HEK293 (cell line): ENCODE results near the gene GALNTL6.

Experiments used
- CTCF ChIA-PET: fragments of 350-600 bp; formaldehyde crosslinking; extraction: SDS; loops from one replicate; lab custom pipeline; 2021; ENCODE audit warnings: antibody characterized with exemption; lab: Yijun Ruan, JAX
- POLR2A ChIA-PET: fragments of 300-600 bp; formaldehyde crosslinking; extraction: SDS; loops from one replicate; lab custom pipeline; 2020; ENCODE audit warnings: antibody characterized with exemption, inconsistent platforms; lab: Yijun Ruan, JAX
- H3K27ac ChIP-seq: fragments of 200-500 bp; sonication (Bioruptor generic); 2 replicates; pipeline ENCODE4 v1.5.1; 2014; ENCODE audit warnings: low read depth, low read length, control low read depth, inconsistent platforms; ENCODE audit errors: extremely low read depth
- H3K36me3 ChIP-seq, 2 experiments: fragments of 200-500 bp in 1 of 2; sonication (Bioruptor generic) in 1 of 2; 1 replicate in 1 of 2; 2 replicates in 1 of 2; pipeline ENCODE4 v1.5.1; 2014 to 2017; ENCODE audit warnings: inconsistent platforms in 2 of 2, low read length in 2 of 2; ENCODE audit not compliant: control insufficient read depth in 2 of 2, insufficient read depth in 1 of 2
- H3K4me1 ChIP-seq: fragments of 200-500 bp; sonication (Bioruptor generic); 2 replicates; pipeline ENCODE4 v1.5.1; 2014; ENCODE audit warnings: mild to moderate bottlenecking, low read length, inconsistent platforms; ENCODE audit not compliant: control insufficient read depth, insufficient read depth
- H3K4me3 ChIP-seq: 2 replicates; pipeline ENCODE4 v1.5.1; 2011; ENCODE audit warnings: low read depth, mild to moderate bottlenecking, control low read depth, low read length, moderate library complexity
- H3K9me3 ChIP-seq: fragments of 200-500 bp; sonication (Bioruptor generic); 2 replicates; pipeline ENCODE4 v1.5.1; 2014; ENCODE audit warnings: low read depth, low read length, inconsistent platforms; ENCODE audit not compliant: control insufficient read depth, insufficient read depth
- AEBP2 ChIP-seq: fragments of 450-650 bp; formaldehyde crosslinking; IDR thresholded peaks from 2 replicates; pipeline ENCODE4 v1.5.1; 2016; ENCODE audit warnings: missing biosample characterization, missing genetic modification characterization, borderline replicate concordance
- EGR2 ChIP-seq: fragments of 450-650 bp; formaldehyde crosslinking; IDR thresholded peaks from 2 replicates; pipeline ENCODE4 v1.5.1; 2016; ENCODE audit warnings: low read depth, missing biosample characterization, missing genetic modification characterization
- GLIS2 ChIP-seq: fragments of 450-650 bp; formaldehyde crosslinking; IDR thresholded peaks from 2 replicates; pipeline ENCODE4 v1.5.1; 2016; ENCODE audit warnings: missing biosample characterization, missing genetic modification characterization
- HIC1 ChIP-seq: fragments of 450-650 bp; formaldehyde crosslinking; IDR thresholded peaks from 2 replicates; pipeline ENCODE4 v1.5.1; 2016; ENCODE audit warnings: missing biosample characterization, missing genetic modification characterization
- HOXC10 ChIP-seq: sonication (generic); formaldehyde crosslinking; IDR thresholded peaks from 2 replicates; pipeline ENCODE4 v1.8.1; 2023; ENCODE audit warnings: mild to moderate bottlenecking, missing genetic modification reagents
- KLF17 ChIP-seq: fragments of 450-650 bp; formaldehyde crosslinking; IDR thresholded peaks from 2 replicates; pipeline ENCODE4 v1.5.1; 2016; ENCODE audit warnings: missing biosample characterization, missing genetic modification characterization
- MZF1 ChIP-seq: fragments of 450-650 bp; formaldehyde crosslinking; IDR thresholded peaks from 2 replicates; pipeline ENCODE4 v1.5.1; 2017; ENCODE audit warnings: missing biosample characterization, missing genetic modification characterization, borderline replicate concordance
- ZNF114 ChIP-seq: fragments of 450-650 bp; formaldehyde crosslinking; IDR thresholded peaks from 2 replicates; pipeline ENCODE4 v1.5.0; 2017; ENCODE audit warnings: missing biosample characterization, missing genetic modification characterization
- ZNF148 ChIP-seq: fragments of 450-650 bp; formaldehyde crosslinking; IDR thresholded peaks from 2 replicates; pipeline ENCODE4 v1.5.0; 2017; ENCODE audit warnings: missing biosample characterization, missing genetic modification characterization, borderline replicate concordance
- ZNF184 ChIP-seq: fragments of 450-650 bp; IDR thresholded peaks from 2 replicates; pipeline ENCODE4 v1.5.1; 2018; ENCODE audit warnings: missing biosample characterization, mild to moderate bottlenecking, missing genetic modification characterization
- ZNF211 ChIP-seq: fragments of 450-650 bp; formaldehyde crosslinking; IDR thresholded peaks from 2 replicates; pipeline ENCODE4 v1.5.1; 2016; ENCODE audit warnings: low read depth, missing biosample characterization, missing genetic modification characterization
- ZNF488 ChIP-seq: fragments of 450-650 bp; formaldehyde crosslinking; IDR thresholded peaks from 2 replicates; pipeline ENCODE4 v1.5.1; 2016; ENCODE audit warnings: missing biosample characterization, missing genetic modification characterization
- ZNF510 ChIP-seq: fragments of 450-650 bp; formaldehyde crosslinking; IDR thresholded peaks from 2 replicates; pipeline ENCODE4 v1.5.1; 2018; ENCODE audit warnings: mild to moderate bottlenecking, missing genetic modification characterization, missing biosample characterization; ENCODE audit not compliant: insufficient replicate concordance
- ZNF518A ChIP-seq: fragments of 450-650 bp; formaldehyde crosslinking; conservative IDR thresholded peaks from 2 replicates; pipeline ENCODE4 v1.5.1; 2016; ENCODE audit warnings: low read depth, missing biosample characterization, missing genetic modification characterization
- ZNF521 ChIP-seq: fragments of 450-650 bp; formaldehyde crosslinking; IDR thresholded peaks from 2 replicates; pipeline ENCODE4 v1.5.1; 2017; ENCODE audit warnings: missing biosample characterization, mild to moderate bottlenecking, missing genetic modification characterization
- ZNF549 ChIP-seq: fragments of 450-650 bp; IDR thresholded peaks from 2 replicates; pipeline ENCODE4 v1.5.1; 2018; ENCODE audit warnings: missing biosample characterization, missing genetic modification characterization, mild to moderate bottlenecking, inconsistent platforms, moderate library complexity
- ZNF610 ChIP-seq: fragments of 450-650 bp; formaldehyde crosslinking; IDR thresholded peaks from 2 replicates; pipeline ENCODE4 v1.5.1; 2016; ENCODE audit warnings: missing biosample characterization, missing genetic modification characterization, borderline replicate concordance
- ZSCAN30 ChIP-seq: fragments of 450-650 bp; IDR thresholded peaks from 2 replicates; pipeline ENCODE4 v1.5.1; 2018; ENCODE audit warnings: missing biosample characterization, mild to moderate bottlenecking, missing genetic modification characterization, moderate library complexity

The GALNTL6 gene

GRCh38 chr4:172631832-172632231, 818.6 kb downstream of the GALNTL6 start (continued):
- TF ChIP-seq ZNF211 (tag by site-specific recombination) = no peak
- TF ChIP-seq ZNF184 (tag by site-specific recombination) = no peak

GRCh38 chr4:172648471-172648870, 835.3 kb downstream of the GALNTL6 start:
- no peak overlapping the region for H3K4me3 ChIP-seq
- CTCF ChIA-PET = no interaction called here
- no peaks in the 10 kb centered on the region for H3K4me1 ChIP-seq
- no peaks in the 10 kb centered on the region for H3K9me3 ChIP-seq
- H3K36me3 ChIP-seq = no peaks in the 10 kb centered on the region
- POLR2A ChIA-PET = no interaction called here
- TF ChIP-seq AEBP2 (tag by site-specific recombination) = no peak
- TF ChIP-seq ZNF610 (tag by site-specific recombination) = no peak
- no peak for TF ChIP-seq ZSCAN30 (tag by site-specific recombination)
- TF ChIP-seq HOXC10 (CRISPR knock-in tag) = no peak
- no peak for TF ChIP-seq ZNF148 (tag by site-specific recombination)
- TF ChIP-seq KLF17 (tag by site-specific recombination) = no peak
- TF ChIP-seq GLIS2 (tag by site-specific recombination) = no peak
- no peak for TF ChIP-seq ZNF488
- no peak for TF ChIP-seq MZF1 (tag by site-specific recombination)
- TF ChIP-seq ZNF510 (tag by site-specific recombination) = no peak
- no peak for TF ChIP-seq HIC1
- H3K27ac ChIP-seq = no peak overlapping the region

- ChIA-PET POLR2A (no interaction called here), CTCF (no interaction called here)
- no peak overlapping the region for H3K4me3 ChIP-seq
- no peak overlapping the region for H3K27ac ChIP-seq
- no peaks in the 10 kb centered on the region for H3K4me1 ChIP-seq
- no peaks in the 10 kb centered on the region for H3K36me3 ChIP-seq
- no peaks in the 10 kb centered on the region for H3K9me3 ChIP-seq
- no peak for TF ChIP-seq ZNF518A (tag by site-specific recombination)
- no peak for TF ChIP-seq ZNF114 (tag by site-specific recombination)
- TF ChIP-seq AEBP2 (tag by site-specific recombination) = no peak
- TF ChIP-seq ZNF549 (tag by site-specific recombination) = no peak
- TF ChIP-seq EGR2 (tag by site-specific recombination) = no peak
- no peak for TF ChIP-seq ZNF521 (tag by site-specific recombination)
Observed at GRCh38 chr4:172649143-172649542, 835.9 kb downstream of the GALNTL6 start.
